Fibroblast of lung (primary cell): ENCODE results near the gene ULBP1.

Source experiments
- EZH2 ChIP-seq: IDR thresholded peaks from 2 replicates; pipeline ENCODE4 v1.5.1; 2012; ENCODE audit warnings: low read length, control low read depth, mild to moderate bottlenecking; ENCODE audit errors: missing control alignments
- TF ChIP-seq, protein P1 (sequence below), 2 donors: IDR thresholded peaks in 1 of 2; conservative IDR thresholded peaks in 1 of 2; 1 replicate in 1 of 2; 2 replicates in 1 of 2; pipeline ENCODE4 v1.5.1; 2011 to 2012; ENCODE audit warnings: low read length in 2 of 2, control low read depth in 1 of 2, inconsistent platforms in 1 of 2, low read depth in 1 of 2, mild to moderate bottlenecking in 1 of 2

DNA sequence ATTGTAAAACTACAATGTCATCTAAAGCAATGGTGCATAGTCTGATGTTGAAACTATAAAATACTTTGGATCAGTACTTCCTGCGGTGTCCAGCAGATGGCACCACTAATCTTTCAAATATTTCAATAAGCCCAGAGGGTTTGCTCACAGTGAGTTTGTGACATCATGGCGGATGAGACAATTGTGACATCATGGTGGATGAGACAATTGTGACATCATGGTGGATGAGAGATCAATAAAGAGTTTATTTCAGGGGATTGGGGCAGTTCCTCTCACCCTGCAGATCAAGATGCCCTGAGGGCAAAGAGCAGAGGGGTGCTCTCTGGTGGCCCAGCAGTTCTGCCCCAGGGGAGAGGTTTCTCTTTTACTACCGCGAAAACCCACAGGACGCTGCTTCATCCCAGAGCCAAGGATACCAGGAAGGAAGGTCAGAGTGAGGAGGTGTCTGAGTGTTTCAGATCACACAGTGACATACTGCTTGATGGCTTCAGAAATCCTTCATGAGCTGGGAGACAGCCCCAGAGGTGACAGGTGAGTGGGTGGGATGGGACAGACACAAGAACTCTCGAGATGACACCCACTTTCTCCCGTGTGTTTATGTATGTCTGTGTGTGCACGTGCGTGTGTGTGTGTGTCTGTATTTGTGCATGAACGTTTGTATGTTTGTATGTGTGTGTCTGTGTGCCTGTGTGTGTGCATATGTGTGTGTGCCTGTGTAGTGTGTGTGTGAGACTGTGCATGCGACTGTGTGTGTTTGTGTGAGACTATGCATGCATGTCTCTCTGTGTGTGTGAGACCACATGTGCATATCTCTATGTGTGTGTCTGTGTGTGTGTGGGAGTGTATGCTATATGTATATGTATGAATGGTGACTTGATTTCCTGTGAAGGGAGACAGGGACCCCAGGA lies 29.2 kb upstream of the ULBP1 start:
- TF ChIP-seq EZH2 = peak; percentile 63
- TF ChIP-seq, protein P1, sequence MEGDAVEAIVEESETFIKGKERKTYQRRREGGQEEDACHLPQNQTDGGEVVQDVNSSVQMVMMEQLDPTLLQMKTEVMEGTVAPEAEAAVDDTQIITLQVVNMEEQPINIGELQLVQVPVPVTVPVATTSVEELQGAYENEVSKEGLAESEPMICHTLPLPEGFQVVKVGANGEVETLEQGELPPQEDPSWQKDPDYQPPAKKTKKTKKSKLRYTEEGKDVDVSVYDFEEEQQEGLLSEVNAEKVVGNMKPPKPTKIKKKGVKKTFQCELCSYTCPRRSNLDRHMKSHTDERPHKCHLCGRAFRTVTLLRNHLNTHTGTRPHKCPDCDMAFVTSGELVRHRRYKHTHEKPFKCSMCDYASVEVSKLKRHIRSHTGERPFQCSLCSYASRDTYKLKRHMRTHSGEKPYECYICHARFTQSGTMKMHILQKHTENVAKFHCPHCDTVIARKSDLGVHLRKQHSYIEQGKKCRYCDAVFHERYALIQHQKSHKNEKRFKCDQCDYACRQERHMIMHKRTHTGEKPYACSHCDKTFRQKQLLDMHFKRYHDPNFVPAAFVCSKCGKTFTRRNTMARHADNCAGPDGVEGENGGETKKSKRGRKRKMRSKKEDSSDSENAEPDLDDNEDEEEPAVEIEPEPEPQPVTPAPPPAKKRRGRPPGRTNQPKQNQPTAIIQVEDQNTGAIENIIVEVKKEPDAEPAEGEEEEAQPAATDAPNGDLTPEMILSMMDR (conservative IDR thresholded peaks at IDR 0.05 in 1 of 2, IDR thresholded peaks at IDR 0.05 in 1 of 2; ENCODE audit: low read depth in 1 of 2, low read length in 2 of 2) = peak; percentile 64 to 76
